ENCODE measurements around the gene RRAS2. TPM values are rescaled to one million over a fixed set of nuclear protein-coding genes. Genes with fewer than 3 reads are reported as not detected.

Gene RRAS2
- total RNA-seq, 2 experiments from 2014 or later, result 0.60 TPM; not detected in 1

DNA sequence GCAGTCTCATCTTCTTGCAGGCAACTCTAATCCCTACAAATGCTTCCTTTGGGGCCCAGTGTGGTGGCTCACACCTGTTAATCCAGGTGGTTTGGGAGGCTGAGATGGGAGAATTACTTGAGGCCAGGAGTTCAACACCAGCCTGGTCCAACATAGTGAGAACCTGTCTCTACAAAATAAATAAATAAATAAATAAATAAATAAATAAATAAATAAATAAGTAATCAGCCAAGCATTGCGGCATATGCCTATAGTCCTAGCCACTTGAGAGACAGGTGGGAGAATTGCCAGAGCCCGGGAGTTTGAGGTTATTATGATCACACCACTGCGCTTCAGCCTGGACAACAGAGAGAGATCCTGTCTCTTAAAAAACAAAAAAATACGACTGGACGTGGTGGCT is 34.1 kb upstream of the RRAS2 start:
- Histone ChIP-seq H2AFZ (ENCODE audit: low read length) (no peak overlapping the region), H3K9me3 (ENCODE audit: low read length) (no peaks in the 10 kb centered on the region), H3K36me3 (ENCODE audit: insufficient read depth, low read length) (no peaks in the 10 kb centered on the region), H4K20me1 (ENCODE audit: insufficient read depth, low read length) (no peaks in the 10 kb centered on the region), H3K4me2 (ENCODE audit: low read length) (no peak overlapping the region), H3K9me2 (ENCODE audit: insufficient read depth, low read length) (no peaks in the 10 kb centered on the region), H3K27ac (ENCODE audit: low read depth, low read length, poor library complexity, severe bottlenecking) (no peak overlapping the region), H3K4me3 (ENCODE audit: low read depth, low read length, poor library complexity, severe bottlenecking) (no peak overlapping the region), H3K4me1 (ENCODE audit: insufficient read depth, low read length, poor library complexity, severe bottlenecking) (no peaks in the 10 kb centered on the region), H3K79me2 (ENCODE audit: insufficient read depth, low read depth, low read length) (no peaks in the 10 kb centered on the region)
- no TSS peak for BruUV-seq (replicated peaks)
- TF ChIP-seq, protein P1, sequence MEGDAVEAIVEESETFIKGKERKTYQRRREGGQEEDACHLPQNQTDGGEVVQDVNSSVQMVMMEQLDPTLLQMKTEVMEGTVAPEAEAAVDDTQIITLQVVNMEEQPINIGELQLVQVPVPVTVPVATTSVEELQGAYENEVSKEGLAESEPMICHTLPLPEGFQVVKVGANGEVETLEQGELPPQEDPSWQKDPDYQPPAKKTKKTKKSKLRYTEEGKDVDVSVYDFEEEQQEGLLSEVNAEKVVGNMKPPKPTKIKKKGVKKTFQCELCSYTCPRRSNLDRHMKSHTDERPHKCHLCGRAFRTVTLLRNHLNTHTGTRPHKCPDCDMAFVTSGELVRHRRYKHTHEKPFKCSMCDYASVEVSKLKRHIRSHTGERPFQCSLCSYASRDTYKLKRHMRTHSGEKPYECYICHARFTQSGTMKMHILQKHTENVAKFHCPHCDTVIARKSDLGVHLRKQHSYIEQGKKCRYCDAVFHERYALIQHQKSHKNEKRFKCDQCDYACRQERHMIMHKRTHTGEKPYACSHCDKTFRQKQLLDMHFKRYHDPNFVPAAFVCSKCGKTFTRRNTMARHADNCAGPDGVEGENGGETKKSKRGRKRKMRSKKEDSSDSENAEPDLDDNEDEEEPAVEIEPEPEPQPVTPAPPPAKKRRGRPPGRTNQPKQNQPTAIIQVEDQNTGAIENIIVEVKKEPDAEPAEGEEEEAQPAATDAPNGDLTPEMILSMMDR (conservative IDR thresholded peaks at IDR 0.05; ENCODE audit: low read length), result no peak
- TF ChIP-seq EZH2phosphoT487 (IDR thresholded peaks at IDR 0.05; ENCODE audit: borderline replicate concordance, low read depth, low read length), result no peak
- intact Hi-C loops (cut with micrococcal nuclease; ENCODE audit: unreplicated experiment), result no loop called here
- ChIA-PET POLR2A (no interaction called here), CTCF (ENCODE audit: unreplicated experiment) (no interaction called here)
- no peak for DNase-seq (ENCODE audit: low spot score)

DNA sequence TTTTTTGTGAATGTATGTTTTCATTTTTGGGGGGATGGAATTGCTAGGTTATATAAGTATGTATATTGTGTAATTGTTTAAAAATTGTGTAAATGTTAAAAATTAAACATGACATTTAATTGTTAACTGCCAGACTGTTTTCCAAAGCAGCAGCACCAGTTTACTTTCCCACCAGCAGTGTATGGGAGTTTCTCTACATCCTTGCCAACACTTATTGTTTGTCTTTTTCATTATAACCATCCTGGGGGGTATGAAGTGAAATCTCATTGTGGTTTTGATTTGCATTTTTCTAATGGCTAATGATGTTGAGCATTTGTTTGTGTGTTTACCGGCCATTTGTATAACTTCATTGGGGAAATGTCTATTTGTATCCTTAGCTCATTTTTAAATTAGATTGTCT is 31.7 kb upstream of the RRAS2 start:
- H4K20me1 ChIP-seq (ENCODE audit: insufficient read depth, low read length), result no peaks in the 10 kb centered on the region
- ChIA-PET POLR2A (interaction anchor here (0.7 kb wide), 2 partner anchors 336 to 970 kb away, joined by 4 read pairs; no protein-coding TSS in a partner anchor), CTCF (ENCODE audit: unreplicated experiment) (no interaction called here)
- H3K4me2 ChIP-seq (ENCODE audit: low read length), result no peak overlapping the region
- no peaks in the 10 kb centered on the region for H3K9me2 ChIP-seq (ENCODE audit: insufficient read depth, low read length)
- DNase-seq (ENCODE audit: low spot score), result no peak
- no peaks in the 10 kb centered on the region for H3K9me3 ChIP-seq (ENCODE audit: low read length)
- no peak overlapping the region for H3K4me3 ChIP-seq (ENCODE audit: low read depth, low read length, poor library complexity, severe bottlenecking)
- no peaks in the 10 kb centered on the region for H3K79me2 ChIP-seq (ENCODE audit: insufficient read depth, low read depth, low read length)
- H3K36me3 ChIP-seq (ENCODE audit: insufficient read depth, low read length), result no peaks in the 10 kb centered on the region
- H3K27ac ChIP-seq (ENCODE audit: low read depth, low read length, poor library complexity, severe bottlenecking), result no peak overlapping the region
- intact Hi-C loops (cut with micrococcal nuclease; ENCODE audit: unreplicated experiment), result no loop called here
- no TSS peak for BruUV-seq (replicated peaks)
- TF ChIP-seq, protein P1 (conservative IDR thresholded peaks at IDR 0.05; ENCODE audit: low read length), result no peak
- no peak for TF ChIP-seq EZH2phosphoT487 (IDR thresholded peaks at IDR 0.05; ENCODE audit: borderline replicate concordance, low read depth, low read length)
- no peak overlapping the region for H2AFZ ChIP-seq (ENCODE audit: low read length)
- no peaks in the 10 kb centered on the region for H3K4me1 ChIP-seq (ENCODE audit: insufficient read depth, low read length, poor library complexity, severe bottlenecking)

DNA sequence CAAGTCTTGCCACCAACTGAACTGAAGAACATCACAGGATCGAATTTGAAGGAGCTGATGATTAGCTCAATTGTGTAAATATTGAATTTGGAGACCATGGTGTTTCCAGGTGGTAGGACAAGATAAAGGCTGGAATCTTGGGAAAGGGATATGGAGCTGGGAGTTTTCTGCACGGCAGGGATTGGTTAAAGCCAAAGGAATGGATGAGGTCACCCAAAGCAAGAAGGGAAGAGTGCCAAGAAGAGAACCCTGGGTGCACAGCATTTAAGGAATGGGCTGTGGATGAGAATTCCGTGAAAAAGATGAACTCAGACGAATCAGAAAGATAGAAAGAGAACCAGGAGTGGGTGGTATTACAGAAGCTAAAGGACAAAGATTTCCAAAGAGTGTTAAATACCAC is 29.4 kb upstream of the RRAS2 start:
- H3K9me3 ChIP-seq (ENCODE audit: low read length), result no peaks in the 10 kb centered on the region
- ChIA-PET POLR2A (no interaction called here), CTCF (ENCODE audit: unreplicated experiment) (no interaction called here)
- BruUV-seq (replicated peaks), result no TSS peak
- H3K4me2 ChIP-seq (ENCODE audit: low read length), result no peak overlapping the region
- no peaks in the 10 kb centered on the region for H3K4me1 ChIP-seq (ENCODE audit: insufficient read depth, low read length, poor library complexity, severe bottlenecking)
- H3K27ac ChIP-seq (ENCODE audit: low read depth, low read length, poor library complexity, severe bottlenecking), result no peak overlapping the region
- TF ChIP-seq, protein P1 (conservative IDR thresholded peaks at IDR 0.05; ENCODE audit: low read length), result no peak
- TF ChIP-seq EZH2phosphoT487 (IDR thresholded peaks at IDR 0.05; ENCODE audit: borderline replicate concordance, low read depth, low read length), result no peak
- H3K36me3 ChIP-seq (ENCODE audit: insufficient read depth, low read length), result no peaks in the 10 kb centered on the region
- H2AFZ ChIP-seq (ENCODE audit: low read length), result no peak overlapping the region
- no peaks in the 10 kb centered on the region for H4K20me1 ChIP-seq (ENCODE audit: insufficient read depth, low read length)
- no peak for DNase-seq (ENCODE audit: low spot score)
- no peak overlapping the region for H3K4me3 ChIP-seq (ENCODE audit: low read depth, low read length, poor library complexity, severe bottlenecking)
- intact Hi-C loops (cut with micrococcal nuclease; ENCODE audit: unreplicated experiment), result no loop called here
- no peaks in the 10 kb centered on the region for H3K79me2 ChIP-seq (ENCODE audit: insufficient read depth, low read depth, low read length)
- H3K9me2 ChIP-seq (ENCODE audit: insufficient read depth, low read length), result no peaks in the 10 kb centered on the region
